HG03097 (cell line): ENCODE measurements around the gene HIVEP1.
A peak's percentile ranks its signal among the peaks of the same experiment; 100 is the strongest.

ENCODE experiments used
- ATAC-seq: cut with Tn5 transposase; IDR thresholded peaks from one replicate; pipeline ENCODE4 v1.9.1; 2021; ENCODE audit not compliant: unreplicated experiment, low FRiP score

The HIVEP1 gene

DNA sequence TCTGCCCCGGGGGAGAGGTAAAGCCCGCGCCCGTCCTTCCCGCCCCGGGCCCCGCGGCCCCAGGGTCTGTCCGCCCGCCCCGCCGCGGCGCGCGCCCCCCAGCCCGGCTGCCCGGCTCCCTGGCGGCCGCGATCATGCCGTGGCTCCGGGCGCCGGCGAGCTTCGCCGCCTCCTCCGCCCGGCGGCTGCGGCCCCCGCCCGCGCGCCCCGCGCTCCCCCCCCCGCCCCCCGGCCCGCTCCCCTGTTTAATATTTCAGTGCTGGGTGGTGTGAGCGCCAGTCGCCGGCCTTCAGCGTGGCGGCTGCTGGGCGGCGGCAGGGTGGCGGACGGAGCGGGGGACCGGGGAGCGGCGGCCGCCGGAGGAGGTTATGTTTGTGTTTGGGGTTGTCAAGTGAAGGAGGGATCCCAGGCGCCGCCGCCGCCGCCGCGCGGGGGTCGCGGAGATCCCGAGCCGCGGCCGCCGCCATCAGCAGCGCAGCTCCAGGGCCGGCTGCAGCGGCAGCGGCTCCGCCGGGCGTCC, at the start of gene HIVEP1:
HIVEP1 (plus strand) TSS at position 275 of the 520 bp plus-strand sequence. CDS start 3,317 bp downstream, outside the sequence.
- peak; percentile 1 for ATAC-seq

DNA sequence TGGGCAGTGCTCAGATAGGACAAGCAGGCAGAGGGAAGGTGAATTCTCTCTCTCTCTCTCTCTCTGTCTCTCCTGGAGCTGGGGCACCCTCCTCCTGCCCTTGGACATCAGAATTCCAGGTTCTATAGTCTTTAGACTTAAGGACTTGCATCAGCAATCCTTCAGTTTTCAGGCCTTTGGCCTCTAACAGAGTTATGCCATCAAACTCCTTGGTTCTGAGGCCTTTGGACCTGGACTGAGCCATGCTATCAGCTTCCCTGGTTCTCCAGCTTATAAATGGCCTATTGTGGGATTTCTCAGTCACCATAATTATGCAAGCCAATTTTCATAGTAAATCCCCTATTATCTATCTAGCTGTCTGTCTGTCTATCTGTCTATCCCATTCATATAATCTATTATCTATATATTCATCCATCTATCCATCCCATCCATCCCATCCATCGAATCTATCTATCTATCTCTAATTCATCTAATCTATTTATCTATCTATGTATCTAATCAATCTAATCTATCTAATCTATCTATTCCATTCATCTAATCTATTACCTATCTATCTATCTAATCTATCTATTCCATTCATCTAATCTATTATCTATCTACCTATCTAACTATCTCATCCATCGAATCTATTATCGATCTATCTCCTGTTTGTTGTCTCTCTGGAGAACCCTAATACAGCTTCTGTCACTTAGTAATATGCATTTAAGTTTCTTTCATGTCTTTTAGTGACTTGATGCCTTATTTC, 48.2 kb upstream of the HIVEP1 start:
- ATAC-seq, result no peak

DNA sequence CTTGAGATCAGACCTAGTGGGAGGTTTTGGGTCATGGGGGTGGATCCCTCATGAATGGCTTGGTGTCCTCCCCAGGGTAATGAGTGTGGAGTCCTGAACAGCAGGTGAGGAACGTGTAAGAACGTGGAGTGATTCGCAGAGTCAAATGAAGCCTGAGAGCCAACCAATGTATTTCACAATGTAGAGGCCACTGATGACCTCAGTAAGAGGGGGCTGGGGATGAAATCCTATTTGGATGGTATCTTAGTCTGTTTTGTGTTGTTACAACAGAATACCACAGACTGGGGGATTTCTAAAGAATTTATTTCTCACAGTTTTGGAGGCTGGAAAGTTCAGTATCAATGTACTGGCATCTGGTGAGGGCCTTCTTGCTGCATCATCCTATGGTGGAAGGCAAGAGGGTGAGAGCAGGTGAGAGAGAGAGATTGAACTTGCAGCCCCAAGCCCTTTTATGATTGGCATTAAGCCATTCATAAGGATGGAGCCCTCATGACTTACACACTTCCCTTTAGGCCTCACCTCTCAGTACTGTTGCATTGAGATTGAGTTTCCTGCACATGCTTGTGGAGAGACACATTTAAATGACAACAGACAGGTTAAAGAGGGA, 47.3 kb upstream of the HIVEP1 start:
- ATAC-seq, result no peak

DNA sequence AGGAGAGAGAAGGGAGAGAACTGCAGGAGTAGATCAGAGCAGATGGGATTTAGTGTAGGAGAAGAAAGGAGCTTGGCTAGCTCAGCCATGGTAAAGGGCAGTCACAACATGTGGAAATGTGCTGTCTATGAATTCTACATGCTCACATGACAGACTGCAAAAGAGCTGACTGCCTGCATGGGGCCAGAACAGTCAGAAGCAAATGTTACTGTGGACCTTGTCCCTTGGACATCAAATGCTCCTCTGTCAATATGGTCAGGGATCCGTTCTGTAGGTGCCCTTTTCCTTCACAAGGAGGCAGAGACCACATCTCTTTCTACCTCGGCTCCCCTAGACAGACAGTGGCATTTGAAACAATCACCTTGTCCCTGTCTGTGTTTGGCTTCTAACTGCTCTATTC, 46.6 kb upstream of the HIVEP1 start:
- ATAC-seq, result no peak

DNA sequence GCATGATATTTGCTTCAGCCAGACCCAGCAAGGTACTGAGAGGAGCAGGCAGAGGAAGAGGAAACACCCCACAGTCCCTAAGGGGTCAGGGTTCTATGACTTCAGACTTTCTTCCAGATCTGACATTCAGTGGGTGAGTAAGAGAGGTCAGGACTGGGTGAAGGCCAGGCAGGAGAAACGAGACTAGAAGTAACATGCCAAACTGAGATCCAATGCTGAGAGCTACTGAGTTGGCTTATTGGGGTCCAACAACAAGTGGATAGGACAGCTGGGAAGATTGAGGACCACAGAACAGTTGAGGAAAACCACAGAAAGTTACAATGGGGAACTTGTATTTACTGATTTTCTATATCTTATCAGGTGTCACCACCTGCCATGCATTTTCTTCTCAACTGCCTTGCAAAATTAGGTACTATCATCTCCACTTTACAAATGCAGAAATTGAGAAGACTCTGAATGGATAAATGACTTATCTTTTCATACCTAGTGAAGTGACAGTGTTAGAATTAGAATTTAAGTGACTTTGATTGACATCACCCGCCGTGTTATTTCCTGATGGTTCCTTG, 43.8 kb upstream of the HIVEP1 start:
- ATAC-seq, result peak; percentile 62

DNA sequence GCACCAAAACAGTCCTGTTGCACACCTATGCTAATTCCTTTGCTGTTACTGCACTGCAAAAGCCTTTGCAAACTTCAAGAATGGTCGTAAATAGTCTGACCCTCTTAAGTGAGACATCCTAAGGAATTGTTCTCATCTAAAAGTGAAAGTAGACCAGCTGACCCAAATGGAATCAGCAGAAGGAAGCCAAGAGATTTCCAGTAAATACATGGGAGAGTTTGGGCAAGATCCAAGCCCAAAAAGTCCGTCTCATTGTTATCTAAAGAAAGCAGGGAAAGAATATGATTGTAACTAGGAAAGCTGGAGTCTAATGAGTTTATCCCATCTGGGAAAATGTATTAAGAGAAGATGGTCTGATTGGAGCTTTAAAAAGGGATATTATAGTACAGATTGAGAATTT, 43.0 kb upstream of the HIVEP1 start:
- ATAC-seq, result no peak

DNA sequence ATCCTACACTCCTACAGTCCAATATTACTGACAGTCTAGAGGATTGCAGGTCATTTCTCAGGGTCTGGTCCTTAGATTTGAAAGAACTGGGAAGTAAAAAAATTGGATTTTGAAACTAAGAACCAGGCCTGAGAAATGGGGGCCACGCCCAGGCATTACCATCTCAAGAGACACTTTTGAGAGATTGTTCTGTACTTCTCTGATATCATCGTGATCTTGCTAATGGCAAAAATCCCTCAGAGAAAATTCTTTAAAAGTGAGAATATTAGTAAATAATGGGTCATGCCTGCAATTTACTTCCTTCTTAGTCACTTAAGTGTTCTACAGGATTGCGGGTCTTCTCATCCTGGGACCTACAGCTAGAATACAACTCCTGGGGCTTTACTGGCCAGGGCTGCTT, 42.0 kb upstream of the HIVEP1 start:
- ATAC-seq, result no peak

DNA sequence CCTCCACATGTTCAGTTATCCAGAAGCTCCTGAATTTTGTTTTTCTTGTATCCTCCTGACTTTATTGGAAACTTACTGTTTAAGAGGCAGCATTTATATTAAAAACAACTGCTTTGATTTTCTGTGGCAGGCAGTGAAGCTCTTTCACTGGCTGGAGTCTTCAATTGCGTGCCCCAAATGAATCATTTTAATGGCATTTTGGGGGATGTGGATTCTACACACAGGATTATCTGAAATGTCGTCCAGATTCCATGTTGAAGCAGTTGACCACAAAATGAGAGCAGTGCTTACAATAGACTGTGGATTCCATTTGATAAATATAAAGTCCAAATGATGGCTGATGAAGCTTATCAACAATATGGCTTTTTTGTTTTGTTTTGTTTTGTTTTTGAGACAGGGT, 41.0 kb upstream of the HIVEP1 start:
- ATAC-seq, result no peak

DNA sequence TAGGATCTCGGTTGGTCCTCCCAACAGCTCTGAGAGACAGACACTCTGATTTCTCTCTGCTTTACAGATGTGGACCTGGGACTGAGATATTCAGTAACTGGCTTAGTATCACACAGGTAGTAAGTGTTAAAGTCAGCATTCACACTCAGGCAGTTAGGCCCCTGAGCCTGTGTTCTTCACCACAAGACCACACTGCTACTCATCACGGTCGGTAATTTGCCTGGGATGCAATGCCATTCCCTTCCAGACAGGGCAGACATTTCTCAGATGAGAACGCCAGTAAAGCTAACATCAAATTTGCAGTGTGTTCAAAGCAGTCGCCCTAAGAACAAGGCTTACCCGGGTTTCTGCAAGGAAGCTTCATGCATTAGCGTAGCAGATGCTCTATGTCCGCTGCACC, 39.8 kb upstream of the HIVEP1 start:
- ATAC-seq, result no peak

DNA sequence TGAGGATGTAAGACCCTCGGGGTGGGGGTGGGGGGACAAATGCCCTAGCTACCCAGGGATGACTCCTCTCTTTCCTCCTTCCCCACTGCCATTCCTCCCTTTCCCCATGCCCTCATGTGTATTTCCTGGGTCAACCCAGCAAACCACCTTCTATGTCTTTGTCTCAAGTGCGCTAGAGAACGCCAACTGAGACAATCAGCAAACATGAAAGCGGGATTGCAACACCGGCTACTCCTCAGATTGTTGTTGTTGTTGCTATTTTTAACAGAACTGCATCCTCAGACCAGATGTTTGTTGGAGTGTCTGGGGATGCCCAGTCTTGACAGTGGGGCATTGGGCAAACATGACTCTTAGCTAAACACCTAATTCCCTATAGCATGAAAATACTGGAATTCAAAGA, 39.3 kb upstream of the HIVEP1 start:
- ATAC-seq, result no peak

DNA sequence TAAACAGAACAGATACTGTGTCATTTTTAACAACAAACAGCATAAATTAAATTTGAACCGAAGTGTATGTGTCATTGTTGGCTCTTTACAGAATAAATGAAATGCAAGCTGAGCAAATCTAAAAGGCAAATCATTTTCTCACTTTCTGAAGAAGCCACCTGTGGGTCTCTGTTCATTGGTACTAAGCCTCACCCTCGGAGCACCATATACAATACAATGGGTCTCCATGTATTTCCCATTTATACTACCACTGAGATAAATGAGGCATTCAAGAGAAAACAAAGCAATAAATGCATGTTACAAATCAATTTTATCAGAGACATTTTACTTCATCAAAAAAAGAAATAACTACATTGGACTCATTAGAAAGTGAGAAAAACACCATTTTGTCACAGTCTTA, 38.9 kb upstream of the HIVEP1 start:
- no peak for ATAC-seq

DNA sequence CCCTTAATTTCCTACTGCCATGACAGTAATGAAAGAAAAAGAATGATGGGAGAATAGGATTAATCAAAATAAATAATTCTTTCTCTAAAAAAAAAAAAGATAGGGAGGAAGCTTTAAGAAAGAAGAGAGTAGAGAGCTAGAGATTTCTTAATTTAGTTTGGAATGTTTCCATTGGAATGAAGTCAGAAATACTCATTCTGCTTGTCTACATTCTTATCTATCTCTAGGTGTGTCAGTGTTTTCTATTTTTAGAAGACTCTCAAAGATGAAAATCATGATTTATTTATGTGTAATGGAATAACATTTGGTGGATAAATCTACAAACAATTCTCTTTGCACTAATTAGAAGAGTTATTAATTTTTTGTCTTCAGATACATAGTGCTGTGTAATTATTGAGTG, 38.0 kb upstream of the HIVEP1 start:
- ATAC-seq, result no peak

DNA sequence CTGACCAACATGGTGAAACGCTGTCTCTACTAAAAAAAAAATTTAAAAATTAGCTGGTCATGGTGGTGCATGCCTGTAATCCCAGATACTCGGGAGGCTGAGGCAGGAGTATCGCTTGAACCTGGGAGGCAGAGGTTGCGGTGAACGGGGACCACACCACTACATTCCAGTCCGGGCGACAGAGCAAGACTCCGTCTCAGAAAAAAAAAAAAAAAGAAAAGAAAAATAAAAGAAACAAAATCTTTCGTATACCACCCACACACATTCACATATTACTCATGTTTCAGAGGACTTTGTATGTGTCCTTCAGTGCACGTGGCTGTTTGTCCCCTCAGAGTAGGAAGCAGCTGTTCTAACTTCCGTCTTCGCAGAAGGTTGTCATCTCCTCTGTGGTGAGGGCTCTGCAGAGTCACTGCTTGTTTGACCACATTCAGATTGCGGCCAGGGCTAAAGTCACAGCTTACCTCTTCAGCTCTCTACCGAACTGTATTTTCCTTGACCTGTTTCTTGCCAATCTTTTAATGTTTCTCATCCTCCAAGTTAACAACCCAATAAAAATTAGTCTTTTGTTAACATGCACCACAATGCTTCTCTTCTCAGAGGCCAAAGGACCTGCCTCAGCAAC, 36.6 kb upstream of the HIVEP1 start:
- peak; percentile 86 for ATAC-seq

DNA sequence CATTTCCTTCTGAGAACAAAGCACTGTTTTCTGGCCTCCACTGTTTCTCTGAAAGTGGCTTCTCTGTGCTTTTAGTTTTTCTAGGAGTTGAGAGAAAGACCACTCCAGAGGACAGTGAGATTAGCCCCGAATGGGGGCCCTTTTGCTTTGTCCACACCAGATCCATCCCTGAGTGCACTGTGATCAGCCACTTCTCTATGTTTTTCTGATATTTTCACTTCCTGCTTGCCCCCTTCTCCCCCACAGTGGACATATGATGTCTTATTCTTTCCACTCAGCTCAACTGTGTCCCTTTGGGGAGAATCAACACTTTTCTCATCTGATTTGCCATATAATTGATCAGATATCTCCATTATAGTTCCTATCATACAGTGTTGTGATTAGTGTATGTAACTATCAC, 35.6 kb upstream of the HIVEP1 start:
- no peak for ATAC-seq

DNA sequence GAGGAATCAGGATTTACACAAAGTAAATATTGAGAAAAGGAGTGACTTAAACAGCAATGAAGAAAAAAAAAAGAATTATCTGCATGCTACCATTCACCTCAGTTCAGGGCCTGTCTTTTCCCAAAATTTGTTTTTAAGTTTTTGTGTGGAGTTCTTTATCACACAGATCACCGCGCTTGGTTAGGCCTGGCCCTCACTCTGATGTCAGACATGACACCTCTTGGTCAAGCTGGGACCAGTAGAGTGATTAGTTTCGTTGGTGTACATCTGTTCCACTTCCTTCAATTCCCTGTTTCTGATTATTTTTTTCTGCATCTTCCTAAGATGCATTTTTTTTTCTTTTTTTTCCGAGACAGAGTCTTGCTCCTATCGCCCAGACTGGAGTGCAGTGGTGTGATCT, 34.9 kb upstream of the HIVEP1 start:
- no peak for ATAC-seq

DNA sequence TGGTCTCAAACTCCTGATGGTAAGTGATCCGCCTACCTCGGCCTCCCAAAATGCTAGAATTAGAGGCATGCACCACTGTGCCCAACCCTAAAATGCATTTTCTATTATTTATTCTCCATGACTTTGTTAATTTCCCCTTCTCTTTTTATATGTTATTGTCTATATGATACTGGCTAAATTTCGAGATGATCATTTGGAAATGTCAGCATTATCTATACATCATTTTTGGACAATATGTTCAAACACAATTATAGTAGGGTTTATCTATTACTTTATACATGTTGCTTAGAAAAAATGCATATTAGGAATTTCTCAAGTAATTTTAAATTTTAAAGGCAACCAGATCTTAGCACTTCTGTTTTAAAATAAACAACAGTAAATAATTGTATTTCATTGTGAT, 34.4 kb upstream of the HIVEP1 start:
- ATAC-seq, result no peak

DNA sequence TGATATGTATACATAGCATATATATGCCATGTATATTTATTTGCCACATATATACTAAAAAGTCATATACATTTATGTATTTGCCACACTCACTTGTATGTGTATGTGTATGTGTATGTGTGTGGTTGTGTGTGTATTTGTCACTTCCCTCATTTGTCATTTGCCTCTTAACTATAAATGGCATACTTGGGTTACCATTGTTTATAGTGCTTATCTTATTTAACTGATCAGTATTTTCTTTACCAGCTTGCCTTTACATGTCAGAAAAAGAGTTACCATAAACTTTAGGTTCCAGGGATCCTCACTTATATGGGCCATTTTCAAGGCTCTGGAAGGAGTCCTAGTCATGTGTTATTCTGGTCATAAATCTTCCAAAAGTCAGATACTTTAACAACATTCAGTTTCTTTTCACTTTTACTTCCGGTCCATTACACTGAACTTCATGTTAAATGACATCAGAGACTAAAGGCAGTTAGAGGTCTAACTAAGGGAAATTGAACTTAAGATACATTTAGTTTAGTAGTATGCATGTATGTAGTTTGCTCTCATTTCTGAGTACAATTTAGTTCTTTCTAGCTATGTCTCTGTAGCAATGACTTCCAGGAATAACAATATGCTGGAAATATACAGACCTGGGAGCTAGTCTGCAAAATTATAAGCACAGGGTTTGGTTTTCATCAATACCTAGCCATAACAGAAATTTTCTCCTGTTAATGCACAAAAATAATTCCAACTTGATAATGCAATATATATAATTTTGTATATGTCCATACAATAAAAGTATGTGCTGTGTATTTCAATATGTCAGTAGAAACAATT, 33.7 kb upstream of the HIVEP1 start:
- ATAC-seq, result no peak

DNA sequence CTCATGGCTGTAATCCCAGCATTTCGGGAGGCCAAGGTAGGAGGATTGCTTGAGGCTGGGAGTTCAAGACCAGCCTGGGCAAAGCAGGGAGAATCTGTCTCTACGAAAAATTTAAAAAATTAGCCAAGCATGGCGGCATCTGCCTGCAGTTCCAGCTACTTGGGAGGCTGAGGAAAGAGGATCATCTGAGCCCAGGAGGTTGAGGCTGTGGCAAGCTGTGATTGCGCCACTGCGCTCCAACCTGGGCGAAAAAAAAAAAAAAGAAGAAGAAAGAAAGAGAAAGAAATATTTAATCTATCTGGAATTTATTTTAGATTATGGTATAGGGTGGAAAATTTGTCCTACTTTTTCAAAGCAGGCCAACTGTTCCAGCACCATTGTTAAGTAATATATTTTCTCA, 32.2 kb upstream of the HIVEP1 start:
- no peak for ATAC-seq

DNA sequence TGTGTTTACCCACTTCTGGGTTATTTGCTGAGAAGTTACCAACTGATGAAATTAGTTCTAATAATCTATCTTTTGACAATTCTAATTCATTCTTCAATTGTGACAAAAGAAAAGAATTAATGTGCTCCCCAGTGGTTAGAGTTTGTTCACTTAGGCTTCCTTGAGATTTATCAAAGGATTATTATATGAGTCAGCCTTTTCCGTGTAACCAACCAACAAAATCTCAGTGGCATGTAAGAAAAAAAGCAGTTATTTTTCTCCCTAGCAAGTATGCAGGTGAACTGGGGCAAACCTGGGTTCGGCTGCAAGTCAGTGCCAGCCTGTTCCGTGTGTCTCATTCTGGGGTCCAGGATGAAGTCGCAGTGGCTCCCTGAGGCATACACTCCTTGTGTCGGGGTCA, 28.8 kb upstream of the HIVEP1 start:
- ATAC-seq, result no peak

DNA sequence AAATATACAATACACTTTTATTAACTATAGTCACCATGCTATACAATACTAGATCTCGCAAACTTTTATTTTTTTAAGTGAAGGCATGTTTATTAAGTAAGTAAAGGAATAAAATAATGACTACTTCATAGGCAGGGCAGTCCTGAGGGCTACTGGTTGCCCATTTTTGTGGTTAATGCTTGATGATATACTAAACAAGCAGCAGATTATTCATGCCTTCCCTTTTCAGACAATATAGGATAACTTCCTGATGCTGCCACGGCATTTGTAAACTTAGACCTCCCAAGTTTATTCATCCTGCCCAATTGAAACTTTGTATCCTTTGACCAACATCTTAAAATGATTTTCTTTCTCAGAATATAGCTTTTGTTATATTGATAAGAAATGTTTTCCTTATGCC, 24.7 kb upstream of the HIVEP1 start:
- ATAC-seq, result no peak

DNA sequence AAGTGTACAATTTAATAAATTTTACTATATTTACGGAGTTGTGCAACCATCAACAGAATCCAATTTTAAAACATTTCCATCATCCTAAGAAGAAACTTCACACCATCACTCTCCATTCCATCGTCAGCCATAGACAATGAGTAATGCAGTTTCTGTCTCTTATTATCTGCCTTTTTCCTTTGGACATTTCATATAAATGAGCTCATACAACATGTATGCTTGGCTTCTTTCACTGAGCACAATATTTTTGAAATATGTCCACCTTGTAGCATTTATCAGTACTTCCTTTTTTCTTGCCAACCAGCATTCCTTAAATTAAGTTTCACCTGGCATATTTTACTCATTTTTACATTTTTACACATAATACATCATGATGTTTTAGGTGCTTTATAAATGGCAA, 22.7 kb upstream of the HIVEP1 start:
- ATAC-seq, result no peak
